AG04450 (cell line): ENCODE results near the gene FYN. TPM values are rescaled to one million over a fixed set of nuclear protein-coding genes. Genes with fewer than 3 reads are reported as not detected.

Experiments used
- CTCF ChIA-PET: fragments of 300-600, 350-600 bp; formaldehyde crosslinking; extraction: SDS; loops from one replicate; lab custom pipeline; 2022; ENCODE audit warnings: antibody characterized with exemption, inconsistent platforms; lab: Charles Lee
- POLR2A ChIA-PET: fragments of 350-600 bp; formaldehyde crosslinking; extraction: SDS; loops from one replicate; lab custom pipeline; 2021; ENCODE audit warnings: antibody characterized with exemption, inconsistent platforms; lab: Yijun Ruan, JAX
- DNase-seq: peaks from one replicate; pipeline ENCODE4 v3.0.0-alpha.2; 2011; ENCODE audit warnings: low read depth, low spot score
- H3K27ac ChIP-seq: one replicate; pipeline ENCODE4 v1.5.1; 2012; ENCODE audit warnings: low read depth, low read length, control low read depth
- H3K27me3 ChIP-seq: one replicate; pipeline ENCODE4 v1.6.0; 2012; ENCODE audit warnings: low read length; ENCODE audit not compliant: control insufficient read depth, insufficient read depth
- H3K4me3 ChIP-seq: 2 replicates; pipeline ENCODE4 v1.5.1; 2011; ENCODE audit warnings: mild to moderate bottlenecking, low read depth, low read length, control low read depth
- H3K9me3 ChIP-seq: 2 replicates; pipeline ENCODE4 v1.5.1; 2012; ENCODE audit warnings: low read length; ENCODE audit not compliant: control insufficient read depth, insufficient read depth
- CTCF ChIP-seq: IDR thresholded peaks from 2 replicates; pipeline ENCODE4 v1.5.1; 2011; ENCODE audit warnings: low read depth, low read length, control low read depth, inconsistent platforms
- polyA plus RNA-seq: library from polyadenylated mRNA; depleted of rRNA; stranded (reverse); fragments of >200 nt; gene quantifications from 2 replicates; pipeline ENCODE4 v1.2.3, GENCODE V29; 2011

FYN gene
- polyA plus RNA-seq, 1 experiment = 29.0 TPM

GRCh38 chr6:111848262-111848812 is 24.9 kb downstream of the FYN start:
- no peak for TF ChIP-seq CTCF
- no peak for DNase-seq
- CTCF ChIA-PET = interaction anchor here (1.7 kb wide), 1 partner anchor 195 kb away, joined by 5 read pairs; no protein-coding TSS in a partner anchor

GRCh38 chr6:111846492-111847409 is 26.5 kb downstream of the FYN start:
- TF ChIP-seq CTCF = no peak
- no peaks in the 10 kb centered on the region for H3K9me3 ChIP-seq
- no peak overlapping the region for H3K27ac ChIP-seq
- no peaks in the 10 kb centered on the region for H3K27me3 ChIP-seq
- no peak overlapping the region for H3K4me3 ChIP-seq
- DNase-seq = no peak
- ChIA-PET CTCF (interaction anchor here (1.7 kb wide), 1 partner anchor 196 kb away, joined by 5 read pairs; no protein-coding TSS in a partner anchor), POLR2A (no interaction called here)

More at GRCh38 chr6:111848262-111848812, 24.9 kb downstream of the FYN start:
- H3K27me3 ChIP-seq = no peaks in the 10 kb centered on the region
- H3K27ac ChIP-seq = no peak overlapping the region
- POLR2A ChIA-PET = no interaction called here
- no peaks in the 10 kb centered on the region for H3K9me3 ChIP-seq
- no peak overlapping the region for H3K4me3 ChIP-seq

GRCh38 chr6:111846066-111846465 is 27.2 kb downstream of the FYN start:
- TF ChIP-seq CTCF = no peak
- ChIA-PET POLR2A (no interaction called here), CTCF (no interaction called here)
- Histone ChIP-seq H3K27ac (no peak overlapping the region), H3K9me3 (no peaks in the 10 kb centered on the region), H3K4me3 (no peak overlapping the region), H3K27me3 (no peaks in the 10 kb centered on the region)
- DNase-seq = no peak

- ChIA-PET CTCF (no interaction called here), POLR2A (no interaction called here)
- H3K27me3 ChIP-seq = no peaks in the 10 kb centered on the region
- TF ChIP-seq CTCF = no peak
- H3K27ac ChIP-seq = no peak overlapping the region
- DNase-seq = no peak
- H3K4me3 ChIP-seq = no peak overlapping the region
- no peaks in the 10 kb centered on the region for H3K9me3 ChIP-seq
Measured at GRCh38 chr6:111845441-111845871, 27.8 kb downstream of the FYN start.

- H3K4me3 ChIP-seq = no peak overlapping the region
- no peak for DNase-seq
- TF ChIP-seq CTCF = no peak
- ChIA-PET POLR2A (no interaction called here), CTCF (no interaction called here)
- no peak overlapping the region for H3K27ac ChIP-seq
- H3K9me3 ChIP-seq = no peaks in the 10 kb centered on the region
- H3K27me3 ChIP-seq = no peaks in the 10 kb centered on the region
Measured at GRCh38 chr6:111844921-111845320, 28.3 kb downstream of the FYN start.
